ENCODE results near the gene CARNS1. TPM values are rescaled to one million over a fixed set of nuclear protein-coding genes. Genes with fewer than 3 reads are reported as not detected.

The CARNS1 gene
- total and polyA plus RNA-seq, 9 of the 15 experiments (the other 6 are each of a cell fraction or from before 2014, with no cell fraction given): 0.01 to 0.18 (median 0.06) TPM; not detected in 3

GRCh38 chr11:67421430-67422031 lies 6.1 kb downstream of the CARNS1 start:
- no TSS peak for BruUV-seq (replicated peaks)

GRCh38 chr11:67422891-67423290 lies 7.4 kb downstream of the CARNS1 start:
- BruUV-seq (replicated peaks): no TSS peak
- no peaks in the 10 kb centered on the region for H3K27me3 ChIP-seq (ENCODE audit: control insufficient read depth in 2 of 2, insufficient read depth in 2 of 2, low read length in 2 of 2)
- peak overlapping the region in 1 of 2 experiments; percentile 73; a peak in 2 of 4 replicates for H3K9ac ChIP-seq (ENCODE audit: insufficient read depth in 1 of 2, low read depth in 2 of 2, low read length in 2 of 2)
- FAIRE-seq (no peak), ATAC-seq (no peak), DNase-seq (ENCODE audit: extremely low read depth in 1 of 4, low spot score in 3 of 4) (peak in 1 of 4 experiments; percentile 34)
- H4K20me1 ChIP-seq (replicated peaks; ENCODE audit: control insufficient read depth, insufficient read depth, low read length): no peaks in the 10 kb centered on the region
- no peak overlapping the region for H2AFZ ChIP-seq (ENCODE audit: low read depth, low read length)
- ChIA-PET POLR2A (interaction anchor here (0.6 to 2.0 kb wide), 6 partner anchors 10 to 190 kb away, joined by 3 to 9 read pairs (median 4); partner anchors contain the start of genes GSTP1, PPP1CA and PTPRCAP), CTCF (ENCODE audit: low intra/inter-chr PET ratio) (no interaction called here)
- no peaks in the 10 kb centered on the region for H3K9me3 ChIP-seq (replicated peaks; ENCODE audit: control insufficient read depth, insufficient read depth, low read depth, low read length)
- no peak overlapping the region for H3K4me2 ChIP-seq (ENCODE audit: insufficient read depth, low read length)
- 53% methylated on average over 6 of the region's 6 CpGs for WGBS (ENCODE audit: insufficient coverage, low coverage, missing lambda C conversion rate)
- H3K27ac ChIP-seq (ENCODE audit: extremely low read depth, low read depth, low read length): no peak overlapping the region
- peaks cover 9 to 60% of the 10 kb centered on the region in 2 experiments for H3K4me1 ChIP-seq (replicated peaks in 1 of 2; ENCODE audit: control insufficient read depth in 2 of 2, insufficient read depth in 2 of 2, low read length in 2 of 2)
- no peak overlapping the region for H3K4me3 ChIP-seq
- peaks cover 8% of the 10 kb centered on the region; the same call in 1 of the 3 replicates for H3K79me2 ChIP-seq (ENCODE audit: control insufficient read depth, insufficient read depth, low read length)
- H3K9me1 ChIP-seq (ENCODE audit: control insufficient read depth, insufficient read depth, low read length): peaks cover 3% of the 10 kb centered on the region
- in situ Hi-C loops (cut with MboI) (no loop called here), intact Hi-C loops (cut with micrococcal nuclease) (loop anchor here (5.0 kb wide), 1 partner anchor 44 kb away; the partner anchor contains the start of gene TMEM134)
- H3K36me3 ChIP-seq (ENCODE audit: control insufficient read depth, insufficient read depth, low read length): no peaks in the 10 kb centered on the region
- TF ChIP-seq MBD1 (CRISPR knock-in tag; IDR thresholded peaks at IDR 0.05) (no peak), ELF1 (tag; IDR thresholded peaks at IDR 0.05) (no peak), RAD51 (IDR thresholded peaks at IDR 0.05; ENCODE audit: borderline replicate concordance, low read depth) (no peak), ZNF551 (CRISPR knock-in tag; IDR thresholded peaks at IDR 0.05) (no peak), ZNF324 (CRISPR knock-in tag; IDR thresholded peaks at IDR 0.05) (no peak), HNRNPUL1 (IDR thresholded peaks at IDR 0.05; ENCODE audit: low read length) (no peak), LARP7 (IDR thresholded peaks at IDR 0.05) (no peak), ZFP1 (CRISPR knock-in tag; IDR thresholded peaks at IDR 0.05) (no peak), ZNF431 (CRISPR knock-in tag; IDR thresholded peaks at IDR 0.05) (no peak), ZNF444 (CRISPR knock-in tag; IDR thresholded peaks at IDR 0.05) (no peak), HEY1 (CRISPR knock-in tag; IDR thresholded peaks at IDR 0.05; ENCODE audit: borderline replicate concordance) (no peak)

More at GRCh38 chr11:67421430-67422031, 6.1 kb downstream of the CARNS1 start:
- H3K4me1 ChIP-seq (replicated peaks in 1 of 2; ENCODE audit: control insufficient read depth in 2 of 2, insufficient read depth in 2 of 2, low read length in 2 of 2): peaks cover 6 to 62% of the 10 kb centered on the region in 2 experiments
- peaks cover 8% of the 10 kb centered on the region; the same call in 1 of the 3 replicates for H3K79me2 ChIP-seq (ENCODE audit: control insufficient read depth, insufficient read depth, low read length)
- intact Hi-C loops (cut with micrococcal nuclease): loop anchor here (5.0 kb wide), 1 partner anchor 46 kb away; the partner anchor contains the start of gene TMEM134
- no peak for DNase-seq (ENCODE audit: extremely low read depth in 1 of 4, low spot score in 3 of 4)
- H3K36me3 ChIP-seq (ENCODE audit: control insufficient read depth, insufficient read depth, low read length): no peaks in the 10 kb centered on the region
- H3K27ac ChIP-seq (ENCODE audit: extremely low read depth, low read depth, low read length): no peak overlapping the region
- no peaks in the 10 kb centered on the region for H3K9me3 ChIP-seq (replicated peaks; ENCODE audit: control insufficient read depth, insufficient read depth, low read depth, low read length)
- no peaks in the 10 kb centered on the region for H3K9me1 ChIP-seq (ENCODE audit: control insufficient read depth, insufficient read depth, low read length)
- POLR2A ChIA-PET: interaction anchor here (0.7 to 2.1 kb wide), 3 partner anchors 9 to 184 kb away, joined by 4 to 10 read pairs (median 4); partner anchors contain the start of gene PPP1CA
- TF ChIP-seq GABPB1 (CRISPR knock-in tag; IDR thresholded peaks at IDR 0.05) (0 out of 2 replicates have a peak, but pooled peaks have one; percentile 30), CREB1 (IDR thresholded peaks at IDR 0.05) (no peak), CREB1 (CRISPR knock-in tag; IDR thresholded peaks at IDR 0.05) (0 out of 2 replicates have a peak, but pooled peaks have one; percentile 3), RBBP5 (IDR thresholded peaks at IDR 0.05; ENCODE audit: borderline replicate concordance, insufficient read depth, low read length, poor library complexity, severe bottlenecking) (no peak), SP1 (CRISPR knock-in tag; IDR thresholded peaks at IDR 0.05) (peak; percentile 31; the same call in 1 of the 2 replicates), ZNF121 (CRISPR knock-in tag; conservative IDR thresholded peaks at IDR 0.05) (peak; percentile 0; the same call in 1 of the 2 replicates), TRIM28 (IDR thresholded peaks at IDR 0.05) (no peak), NFATC3 (IDR thresholded peaks at IDR 0.05) (no peak)
- H3K27me3 ChIP-seq (ENCODE audit: control insufficient read depth in 2 of 2, insufficient read depth in 2 of 2, low read length in 2 of 2): no peaks in the 10 kb centered on the region
- peak overlapping the region; percentile 37 for H3K4me2 ChIP-seq (ENCODE audit: insufficient read depth, low read length)
- H4K20me1 ChIP-seq (replicated peaks; ENCODE audit: control insufficient read depth, insufficient read depth, low read length): no peaks in the 10 kb centered on the region
- in situ Hi-C loops (cut with MboI): no loop called here
- no peak for ATAC-seq
- no peak for FAIRE-seq
- 63% methylated on average over 16 of the region's 22 CpGs for WGBS (ENCODE audit: insufficient coverage, low coverage, missing lambda C conversion rate)
- peak overlapping the region; percentile 62 for H3K4me3 ChIP-seq
- CTCF ChIA-PET (ENCODE audit: low intra/inter-chr PET ratio): no interaction called here
- H2AFZ ChIP-seq (ENCODE audit: low read depth, low read length): peak overlapping the region; percentile 80
- H3K9ac ChIP-seq (ENCODE audit: insufficient read depth in 1 of 2, low read depth in 2 of 2, low read length in 2 of 2): peak overlapping the region in 1 of 2 experiments; percentile 90; a peak in 2 of 4 replicates

All from K562 (cell line).